HepG2 (cell line): ENCODE results near the gene HSPE1. TPM values are rescaled to one million over a fixed set of nuclear protein-coding genes. Genes with fewer than 3 reads are reported as not detected.
A peak's percentile ranks its signal among the peaks of the same experiment; 100 is the strongest.

Source experiments
- CENPX ChIP-seq: sonication (generic); formaldehyde crosslinking; IDR thresholded peaks from 2 replicates; pipeline ENCODE4 v1.9.0; 2021; ENCODE audit warnings: mild to moderate bottlenecking, missing genetic modification reagents, moderate library complexity
- KDM5A ChIP-seq: fragments of 200-600 bp; sonication (generic); IDR thresholded peaks from 2 replicates; pipeline ENCODE4 v1.7.0; 2018; ENCODE audit warnings: antibody characterized with exemption, mild to moderate bottlenecking, low read length, borderline replicate concordance
- KIAA2018 ChIP-seq: sonication (generic); formaldehyde crosslinking; IDR thresholded peaks from 2 replicates; pipeline ENCODE4 v1.5.0; 2020; ENCODE audit warnings: mild to moderate bottlenecking, missing genetic modification reagents, borderline replicate concordance
- NFYC ChIP-seq: IDR thresholded peaks from 2 replicates; pipeline ENCODE4 v1.6.1; 2016; ENCODE audit warnings: missing genetic modification reagents, missing compliant biosample characterization
- POLR2AphosphoS2 ChIP-seq: IDR thresholded peaks from 2 replicates; pipeline ENCODE4 v1.6.1; 2011; ENCODE audit warnings: low read depth, low read length, improper control_type of control experiment
- REST ChIP-seq, 2 experiments: IDR thresholded peaks; 2 replicates each; pipeline ENCODE4 v1.6.1; 2011 to 2012; ENCODE audit warnings: low read length in 2 of 2, borderline replicate concordance in 1 of 2, low read depth in 1 of 2, mild to moderate bottlenecking in 1 of 2, moderate library complexity in 1 of 2
- RFXANK ChIP-seq: IDR thresholded peaks from 2 replicates; pipeline ENCODE4 v1.6.1; 2016
- YY1 ChIP-seq: IDR thresholded peaks from 2 replicates; pipeline ENCODE4 v1.6.1; 2011; ENCODE audit warnings: low read length, low read depth, moderate library complexity, mild to moderate bottlenecking; ENCODE audit not compliant: insufficient read depth, insufficient replicate concordance
- ZBTB8A ChIP-seq: sonication (generic); formaldehyde crosslinking; IDR thresholded peaks from 2 replicates; pipeline ENCODE4 v1.4.0; 2020; ENCODE audit warnings: mild to moderate bottlenecking, low read depth, missing genetic modification reagents, borderline replicate concordance
- ZKSCAN1 ChIP-seq: fragments of 150-350 bp; IDR thresholded peaks from 2 replicates; pipeline ENCODE4 v1.6.1; 2014; ENCODE audit warnings: low read length
- ZNF431 ChIP-seq: sonication (generic); formaldehyde crosslinking; IDR thresholded peaks from 2 replicates; pipeline ENCODE4 v1.9.0; 2022; ENCODE audit warnings: missing genetic modification reagents, low read depth, mild to moderate bottlenecking, borderline replicate concordance
- ZNF496 ChIP-seq: sonication (generic); formaldehyde crosslinking; IDR thresholded peaks from 2 replicates; pipeline ENCODE4 v1.8.1; 2023; ENCODE audit warnings: mild to moderate bottlenecking, moderate library complexity, missing genetic modification reagents; ENCODE audit not compliant: insufficient replicate concordance
- ZNF703 ChIP-seq: sonication (generic); formaldehyde crosslinking; IDR thresholded peaks from 2 replicates; pipeline ENCODE4 v1.5.1; 2020; ENCODE audit warnings: missing genetic modification reagents, mild to moderate bottlenecking, moderate library complexity, borderline replicate concordance
- ZNF720 ChIP-seq: sonication (generic); formaldehyde crosslinking; IDR thresholded peaks from 2 replicates; pipeline ENCODE4 v1.4.0; 2020; ENCODE audit warnings: missing genetic modification reagents
- ZNF788 ChIP-seq: sonication (generic); formaldehyde crosslinking; IDR thresholded peaks from 2 replicates; pipeline ENCODE4 v1.5.0; 2020; ENCODE audit warnings: mild to moderate bottlenecking, missing genetic modification reagents, borderline replicate concordance
- ZSCAN25 ChIP-seq: sonication (generic); formaldehyde crosslinking; IDR thresholded peaks from 2 replicates; pipeline ENCODE4 v1.8.0; 2022; ENCODE audit warnings: mild to moderate bottlenecking, missing genetic modification reagents
- polyA plus RNA-seq, 8 experiments: library from polyadenylated mRNA; depleted of rRNA in 3 of 8; stranded (reverse) in 7 of 8; unstranded in 1 of 8; fragments of >200 nt; fragmentation: Illumina TruSeq in 4 of 8; extraction: Trizol in 4 of 8; gene quantifications; 2 replicates each; pipeline versions ENCODE4 v1.2.1 to v1.2.3, GENCODE V29; 2011 to 2016; ENCODE audit warnings: low read depth in 4 of 8, missing spikeins in 1 of 8, mixed read lengths in 1 of 8; ENCODE audit not compliant: insufficient read depth in 1 of 8
- total RNA-seq, 5 experiments: library from RNA; depleted of rRNA; stranded (reverse); fragments of >200 nt; fragmentation: Illumina TruSeq; extraction: Trizol; gene quantifications; 2 replicates each; pipeline ENCODE4 v1.2.3, GENCODE V29; 2016; ENCODE audit warnings: low read depth in 1 of 5

HSPE1 gene
- total and polyA plus RNA-seq, 2 of the 13 experiments (the other 11 are each of a cell fraction or from before 2014, with no cell fraction given) = 244 to 823 TPM

GRCh38 chr2:197499594-197500502 is at the start of gene HSPE1, which contains the start of gene HSPD1 (continued):
- peak; percentile 48; the same call in 1 of the 2 replicates for TF ChIP-seq ZNF720
- peak; percentile 76 for TF ChIP-seq NFYC
- no peak for TF ChIP-seq KIAA2018
- TF ChIP-seq ZNF788 = peak; percentile 99
- peak; percentile 62 for TF ChIP-seq ZBTB8A (CRISPR knock-in tag)
- TF ChIP-seq KDM5A = no peak; the same call in 1 of the 2 replicates
- peak; percentile 88 for TF ChIP-seq ZSCAN25 (CRISPR knock-in tag)
- TF ChIP-seq RFXANK (CRISPR knock-in tag) = peak; percentile 95
- TF ChIP-seq ZNF431 (CRISPR knock-in tag) = peak; percentile 98
- TF ChIP-seq ZNF496 (CRISPR knock-in tag) = no peak
- TF ChIP-seq POLR2AphosphoS2 = peak; percentile 89; the same call in 1 of the 2 replicates
- no peak for TF ChIP-seq CENPX (CRISPR knock-in tag)
- peak in 1 of 2 experiments; percentile 83; a peak in 3 of 4 replicates for TF ChIP-seq REST (IDR thresholded peaks at IDR 0.05; ENCODE audit: borderline replicate concordance in 1 of 2, low read depth in 1 of 2, low read length in 2 of 2)
- peak; percentile 49 for TF ChIP-seq ZKSCAN1
- peak; percentile 5 for TF ChIP-seq ZNF703 (CRISPR knock-in tag)
- TF ChIP-seq YY1 = peak; percentile 90
